GM18508 (cell line): ENCODE data around the gene CTTNBP2.

Source experiments
- ATAC-seq: cut with Tn5 transposase; IDR thresholded peaks from one replicate; pipeline ENCODE4 v1.9.1; 2021; ENCODE audit warnings: moderate number of reproducible peaks; ENCODE audit not compliant: insufficient read depth, unreplicated experiment

The CTTNBP2 gene

DNA sequence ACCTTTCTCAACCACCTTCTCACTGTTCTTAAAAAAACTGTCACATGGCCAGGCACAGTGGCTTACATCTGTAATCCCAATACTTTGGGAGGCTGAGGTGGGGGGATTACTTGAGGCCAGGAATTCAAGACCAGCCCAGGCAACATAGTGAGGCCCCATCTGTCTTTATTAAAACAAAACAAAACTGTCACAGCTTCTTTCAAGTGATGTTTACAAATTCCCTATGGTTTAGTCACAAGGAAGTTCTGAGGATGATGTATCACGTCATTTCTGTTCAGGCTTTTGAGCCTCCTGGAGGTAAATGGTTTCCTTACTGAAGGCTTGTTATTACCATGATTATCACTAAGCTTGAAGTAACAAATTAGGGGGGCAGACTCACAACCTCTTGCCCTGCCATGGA lies 207.2 kb downstream of the CTTNBP2 start:
- ATAC-seq, result no peak

DNA sequence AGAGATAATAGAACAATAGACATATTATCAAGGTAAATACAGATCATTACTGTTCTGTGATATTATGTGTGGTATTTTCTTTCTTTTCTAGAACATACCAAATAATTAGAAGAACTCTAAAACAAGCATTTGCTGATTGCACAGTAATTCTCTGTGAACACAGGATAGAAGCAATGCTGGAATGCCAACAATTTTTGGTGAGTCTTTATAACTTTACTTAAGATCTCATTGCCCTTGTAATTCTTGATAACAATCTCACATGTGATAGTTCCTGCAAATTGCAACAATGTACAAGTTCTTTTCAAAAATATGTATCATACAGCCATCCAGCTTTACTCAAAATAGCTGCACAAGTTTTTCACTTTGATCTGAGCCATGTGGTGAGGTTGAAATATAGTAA lies 207.9 kb downstream of the CTTNBP2 start:
- no peak for ATAC-seq

DNA sequence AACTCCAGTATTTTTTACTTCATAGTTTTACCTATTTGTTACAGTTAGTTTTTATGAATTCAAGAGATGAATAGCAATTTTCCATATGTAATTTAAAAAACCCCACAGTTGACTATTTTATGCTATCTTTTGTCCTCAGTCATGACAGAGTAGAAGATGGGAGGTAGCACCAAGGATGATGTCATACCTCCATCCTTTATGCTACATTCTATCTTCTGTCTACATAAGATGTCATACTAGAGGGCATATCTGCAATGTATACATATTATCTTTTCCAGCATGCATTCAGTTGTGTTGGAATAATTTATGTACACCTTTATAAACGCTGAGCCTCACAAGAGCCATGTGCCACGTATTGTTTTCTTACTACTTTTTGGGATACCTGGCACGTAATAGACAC lies 209.2 kb downstream of the CTTNBP2 start:
- no peak for ATAC-seq

DNA sequence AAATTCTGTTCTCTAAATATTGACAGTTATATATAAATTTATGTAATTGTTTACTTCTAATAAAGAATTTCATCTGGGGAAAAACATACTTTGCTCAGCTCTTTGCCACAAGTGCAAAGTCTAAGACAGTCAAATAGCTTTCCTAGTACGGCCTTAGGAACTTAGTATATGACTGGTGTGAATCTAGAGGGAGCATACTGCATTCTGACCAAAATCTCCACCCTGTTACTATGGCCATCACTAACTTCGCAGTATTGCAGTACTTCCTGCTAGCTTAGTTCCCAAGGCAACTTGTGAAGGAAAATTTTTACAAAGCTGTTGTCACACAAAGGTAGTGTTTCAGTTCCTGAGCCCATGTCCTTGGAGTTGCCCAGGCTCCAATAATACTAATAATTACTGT lies 211.9 kb downstream of the CTTNBP2 start:
- no peak for ATAC-seq
